GM18502 (cell line): Measurements from ENCODE around the gene STAP1.
"Not testable (repeated sequence)": the region's sequence is repeated elsewhere in the genome, so short reads cannot be mapped to it uniquely, and the experiment has no call there.

ENCODE experiments used
- ATAC-seq: cut with Tn5 transposase; IDR thresholded peaks from one replicate; pipeline ENCODE4 v1.9.1; 2021; ENCODE audit warnings: mild to moderate bottlenecking; ENCODE audit not compliant: unreplicated experiment, poor library complexity

STAP1 gene

GRCh38 chr4:67608027-67608426 is 49.5 kb downstream of the STAP1 start:
- no peak for ATAC-seq

GRCh38 chr4:67614186-67614585 is 55.7 kb downstream of the STAP1 start:
- no peak for ATAC-seq

DNA sequence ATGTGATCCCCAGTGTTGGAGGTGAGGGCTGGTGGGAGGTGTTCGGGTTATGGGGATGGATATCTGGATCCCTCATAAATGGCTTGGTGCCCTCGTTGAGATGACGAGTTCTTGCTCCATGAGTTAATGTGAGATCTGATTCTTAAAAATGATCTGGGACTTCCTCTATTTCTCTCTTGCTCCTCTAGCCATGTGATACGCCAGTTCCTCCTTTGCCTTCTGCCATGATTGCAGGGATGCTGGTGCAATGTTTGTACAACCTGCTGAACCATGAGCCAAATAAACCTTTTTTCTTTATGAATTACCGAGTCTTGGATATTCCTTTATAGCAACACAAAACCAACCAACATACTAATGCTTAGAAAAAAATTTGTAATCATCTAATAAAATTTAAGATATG is 56.6 kb downstream of the STAP1 start:
- ATAC-seq, result no peak

GRCh38 chr4:67616478-67616877 is 58.0 kb downstream of the STAP1 start:
- no peak for ATAC-seq

DNA sequence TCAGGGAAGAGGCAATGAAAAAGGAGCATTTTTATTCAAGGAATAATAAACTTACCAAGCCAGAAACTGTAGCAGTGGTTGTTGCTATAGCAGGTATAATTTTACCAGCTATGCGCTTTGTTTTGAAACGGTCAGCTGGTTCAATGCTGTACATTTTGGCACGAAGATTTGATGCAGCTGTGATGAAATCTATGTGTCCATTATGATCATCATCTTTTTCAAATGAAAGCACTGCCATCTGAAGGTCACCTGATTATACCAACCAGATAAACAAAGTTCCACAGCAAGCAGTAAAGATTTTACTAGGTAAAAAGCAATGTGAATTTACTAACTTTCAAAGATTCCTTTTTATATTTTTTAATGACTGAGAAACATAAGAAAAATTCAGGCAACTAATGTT is 66.4 kb downstream of the STAP1 start:
- ATAC-seq, result no peak

DNA sequence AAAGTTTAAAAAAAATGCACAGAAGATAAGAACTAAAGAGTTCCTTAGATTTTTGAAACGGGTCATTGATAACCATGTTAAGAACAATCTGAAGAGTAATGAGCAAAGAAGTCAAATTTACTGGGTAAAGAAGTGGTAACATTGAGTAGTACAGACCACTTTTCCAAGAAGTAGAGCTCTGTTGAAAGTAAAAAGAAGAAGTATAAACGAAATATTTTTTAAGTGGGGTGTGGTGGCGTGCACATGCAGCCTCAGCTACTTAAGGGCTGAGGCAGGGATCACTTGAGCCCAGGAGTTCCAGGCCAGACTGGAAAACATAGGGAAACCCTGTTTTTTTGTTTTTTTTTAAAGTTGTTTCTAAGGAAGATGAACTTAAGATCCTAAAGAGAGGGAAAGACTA is 74.0 kb downstream of the STAP1 start:
- ATAC-seq, result no peak

- no peak for ATAC-seq
These were observed 76.2 kb downstream of the STAP1 start for GRCh38 chr4:67634741-67635140.

DNA sequence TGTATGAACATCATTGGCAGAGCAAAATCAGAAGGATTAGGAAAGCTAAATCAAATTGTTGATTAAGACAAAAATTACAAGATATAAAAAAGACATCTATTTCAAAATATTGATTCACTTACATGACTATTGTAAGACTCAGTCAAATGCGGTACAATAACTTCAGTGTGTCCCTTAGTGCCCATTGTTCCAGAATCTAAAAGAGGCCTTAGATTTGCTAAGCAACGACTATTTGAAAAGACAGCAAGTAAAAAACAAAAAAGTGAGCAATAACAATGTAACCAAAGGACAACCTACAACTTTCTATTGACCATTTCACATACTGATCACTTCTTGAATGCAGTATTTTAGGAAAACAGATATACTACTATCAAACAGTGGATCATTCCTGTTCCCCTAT is 76.8 kb downstream of the STAP1 start:
- ATAC-seq, result no peak

DNA sequence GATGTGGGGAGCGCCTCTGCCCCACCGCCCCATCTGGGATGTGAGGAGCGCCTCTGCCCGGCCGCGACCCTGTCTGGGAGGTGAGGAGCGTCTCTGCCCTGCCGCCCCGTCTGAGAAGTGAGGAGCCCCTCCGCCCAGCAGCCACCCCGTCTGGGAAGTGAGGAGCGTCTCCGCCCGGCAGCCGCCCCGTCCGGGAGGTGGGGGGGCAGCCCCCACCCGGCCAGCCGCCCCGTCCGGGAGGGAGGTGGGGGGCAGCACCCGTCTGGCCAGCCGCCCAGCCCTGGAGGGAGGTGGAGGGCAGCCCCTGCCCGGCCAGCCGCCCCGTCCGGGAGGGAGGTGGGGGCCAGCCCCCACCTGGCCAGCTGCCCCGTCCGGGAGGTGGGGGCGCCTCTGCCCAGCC is 78.5 kb downstream of the STAP1 start:
- ATAC-seq, result not testable (repeated sequence)

- no peak for ATAC-seq
These were observed 79.6 kb downstream of the STAP1 start for GRCh38 chr4:67638136-67638535.

DNA sequence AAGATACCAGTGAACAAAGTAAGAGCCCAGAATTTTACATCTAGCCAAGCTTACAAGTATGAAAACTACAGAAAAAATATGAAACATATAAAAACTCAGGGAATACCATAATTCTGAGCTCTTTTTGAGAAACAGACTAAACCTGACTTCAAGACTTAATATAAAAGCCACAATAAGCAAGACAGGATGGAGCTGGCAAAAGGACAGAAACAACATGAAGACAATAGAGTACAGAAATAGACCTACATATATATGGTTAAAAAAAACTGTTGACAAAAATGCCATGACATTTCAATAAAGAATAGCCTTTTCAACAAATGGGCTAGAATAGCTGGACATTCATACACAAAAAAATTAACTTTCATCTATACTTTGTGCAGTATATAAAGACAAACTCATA is 93.0 kb downstream of the STAP1 start:
- ATAC-seq, result no peak
